ENCODE results near the gene MEIOB. TPM values are rescaled to one million over a fixed set of nuclear protein-coding genes. Genes with fewer than 3 reads are reported as not detected.

Gene MEIOB
- total RNA-seq, 1 experiment from 2014 or later: 1.3 TPM

- Histone ChIP-seq H3K79me1 (ENCODE audit: insufficient read depth, low read depth, low read length, poor library complexity, severe bottlenecking) (peaks cover 5% of the 10 kb centered on the region), H3K9ac (ENCODE audit: extremely low read depth, insufficient read length, low read length) (no peak overlapping the region), H3K27ac (ENCODE audit: insufficient read length, low read depth, low read length) (no peak overlapping the region), H3K4me1 (ENCODE audit: insufficient read depth, low read length) (no peaks in the 10 kb centered on the region), H3K23ac (ENCODE audit: insufficient read length, low read depth, low read length) (no peak overlapping the region), H4K91ac (ENCODE audit: insufficient read length, low read depth, low read length) (no peak overlapping the region), H3K79me2 (ENCODE audit: insufficient read depth, low read length) (peaks cover 5% of the 10 kb centered on the region; the same call in 1 of the 2 replicates), H2AK5ac (ENCODE audit: insufficient read length, low read length) (no peak overlapping the region), H3K14ac (ENCODE audit: insufficient read depth, low read length) (no peak overlapping the region), H3K4me2 (ENCODE audit: insufficient read depth, insufficient read length, low read length) (no peak overlapping the region), H3K23me2 (ENCODE audit: insufficient read length, low read depth, low read length, poor library complexity, severe bottlenecking) (no peaks in the 10 kb centered on the region), H2BK5ac (ENCODE audit: insufficient read length, low read length) (no peak overlapping the region), H2BK120ac (ENCODE audit: low read depth, low read length, poor library complexity, severe bottlenecking) (no peak overlapping the region), H3K27me3 (ENCODE audit: insufficient read depth, low read length) (no peaks in the 10 kb centered on the region), H3K56ac (ENCODE audit: insufficient read length, low read depth, low read length) (no peak overlapping the region), H2AFZ (ENCODE audit: low read length) (no peak overlapping the region), H3K4ac (ENCODE audit: low read depth, low read length) (no peak overlapping the region), H4K8ac (replicated peaks; ENCODE audit: insufficient read length, low read depth, low read length) (no peak overlapping the region), H3K9me3 (ENCODE audit: control insufficient read depth, low read depth, low read length) (no peaks in the 10 kb centered on the region), H2BK15ac (ENCODE audit: low read depth, low read length) (no peak overlapping the region), H4K5ac (ENCODE audit: insufficient read length, low read depth, low read length) (no peak overlapping the region), H2BK12ac (ENCODE audit: insufficient read length, low read depth, low read length) (no peak overlapping the region), H3T11ph (ENCODE audit: low read length) (no peak overlapping the region), H3K18ac (ENCODE audit: insufficient read length, low read depth, low read length) (no peak overlapping the region), H4K20me1 (ENCODE audit: control insufficient read depth, insufficient read depth, insufficient read length) (no peaks in the 10 kb centered on the region), H2BK20ac (ENCODE audit: low read depth, low read length, poor library complexity, severe bottlenecking) (no peak overlapping the region)
- H3K27ac Mint-ChIP-seq: no peak overlapping the region
- H3K27me3 Mint-ChIP-seq (ENCODE audit: low read depth): no peaks in the 10 kb centered on the region
- H3K4me1 Mint-ChIP-seq: peaks cover 0 to 2% of the 10 kb centered on the region in 2 experiments; a peak in 1 of 4 replicates
- TF ChIP-seq, protein P1, sequence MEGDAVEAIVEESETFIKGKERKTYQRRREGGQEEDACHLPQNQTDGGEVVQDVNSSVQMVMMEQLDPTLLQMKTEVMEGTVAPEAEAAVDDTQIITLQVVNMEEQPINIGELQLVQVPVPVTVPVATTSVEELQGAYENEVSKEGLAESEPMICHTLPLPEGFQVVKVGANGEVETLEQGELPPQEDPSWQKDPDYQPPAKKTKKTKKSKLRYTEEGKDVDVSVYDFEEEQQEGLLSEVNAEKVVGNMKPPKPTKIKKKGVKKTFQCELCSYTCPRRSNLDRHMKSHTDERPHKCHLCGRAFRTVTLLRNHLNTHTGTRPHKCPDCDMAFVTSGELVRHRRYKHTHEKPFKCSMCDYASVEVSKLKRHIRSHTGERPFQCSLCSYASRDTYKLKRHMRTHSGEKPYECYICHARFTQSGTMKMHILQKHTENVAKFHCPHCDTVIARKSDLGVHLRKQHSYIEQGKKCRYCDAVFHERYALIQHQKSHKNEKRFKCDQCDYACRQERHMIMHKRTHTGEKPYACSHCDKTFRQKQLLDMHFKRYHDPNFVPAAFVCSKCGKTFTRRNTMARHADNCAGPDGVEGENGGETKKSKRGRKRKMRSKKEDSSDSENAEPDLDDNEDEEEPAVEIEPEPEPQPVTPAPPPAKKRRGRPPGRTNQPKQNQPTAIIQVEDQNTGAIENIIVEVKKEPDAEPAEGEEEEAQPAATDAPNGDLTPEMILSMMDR (conservative IDR thresholded peaks at IDR 0.05): no peak
- H3K4me3 Mint-ChIP-seq: no peak overlapping the region
- no CpG with 5 or more reads among the region's 25 CpGs for WGBS (ENCODE audit: extremely low coverage, insufficient read length, low lambda C conversion rate)
- DNase-seq: no peak
- no peaks in the 10 kb centered on the region for H3K9me3 Mint-ChIP-seq
- H3K36me3 Mint-ChIP-seq (ENCODE audit: insufficient read depth in 1 of 3, low read depth in 3 of 3): peaks cover 5 to 17% (median 11%) of the 10 kb centered on the region in 3 experiments; a peak in 6 of 7 replicates
Observed at GRCh38 chr16:1789643-1790045, 82.3 kb downstream of the MEIOB start.

Data from H9 (cell line).